Endothelial cell of umbilical vein (primary cell): ENCODE results near the gene SMARCA1. TPM values are rescaled to one million over a fixed set of nuclear protein-coding genes. Genes with fewer than 3 reads are reported as not detected.

Source experiments
- BruUV-seq: library from RNA; stranded (reverse); fragments of 400-500 nt; replicated peaks from 2 replicates; lab custom pipeline; 2021; lab: Mats Ljungman, UMichigan
- CTCF ChIA-PET: fragments of 300-600, 350-600 bp; sonication (Branson Sonifier 250); formaldehyde crosslinking; loops from one replicate; lab custom pipeline; 2021; ENCODE audit warnings: antibody characterized with exemption, inconsistent platforms; lab: Charles Lee
- POLR2A ChIA-PET: fragments of 300-600, 350-600 bp; sonication (Branson Sonifier 250); formaldehyde crosslinking; loops from one replicate; lab custom pipeline; 2021; ENCODE audit warnings: antibody characterized with exemption, inconsistent platforms; lab: Charles Lee
- DNase-seq: peaks from one replicate; pipeline ENCODE4 v3.0.0-alpha.2; 2011; ENCODE audit warnings: low read depth, low spot score
- FAIRE-seq: peaks from 2 replicates; lab custom pipeline; 2011; peaks lifted over from hg19 to GRCh38; lab: Jason Lieb, UNC
- H2AFZ ChIP-seq: 2 replicates; pipeline ENCODE4 v1.6.0; 2012; ENCODE audit warnings: low read depth, low read length, control low read depth, inconsistent platforms
- H3K27ac ChIP-seq: 2 replicates; pipeline ENCODE4 v1.5.1; 2011; ENCODE audit warnings: low read depth, mild to moderate bottlenecking, control low read depth, low read length, moderate library complexity; ENCODE audit not compliant: insufficient read depth
- H3K27me3 ChIP-seq, 2 experiments: 2 replicates each; pipeline versions ENCODE4 v1.6.0 to v1.6.1; 2011; ENCODE audit warnings: low read length in 2 of 2, mixed read lengths in 1 of 2; ENCODE audit not compliant: control insufficient read depth in 2 of 2, insufficient read depth in 2 of 2
- H3K36me3 ChIP-seq, 2 experiments: 2 replicates in 1 of 2; 3 replicates in 1 of 2; pipeline ENCODE4 v1.5.1; 2011; ENCODE audit warnings: low read length in 2 of 2, mild to moderate bottlenecking in 1 of 2, moderate library complexity in 1 of 2; ENCODE audit not compliant: control insufficient read depth in 2 of 2, insufficient read depth in 2 of 2; ENCODE audit errors: extremely low read depth in 1 of 2
- H3K4me1 ChIP-seq: 3 replicates; pipeline ENCODE4 v1.5.1; 2011; ENCODE audit warnings: mild to moderate bottlenecking, low read length; ENCODE audit not compliant: control insufficient read depth, insufficient read depth; ENCODE audit errors: extremely low read depth
- H3K4me2 ChIP-seq: 2 replicates; pipeline ENCODE4 v1.6.1; 2011; ENCODE audit warnings: low read length, control low read depth, mixed read lengths; ENCODE audit not compliant: insufficient read depth
- H3K4me3 ChIP-seq, 3 experiments: fragments of 200-600 bp in 1 of 3; sonication (generic), shearing (Covaris generic) in 1 of 3; replicated peaks in 1 of 3; 2 replicates each; pipeline ENCODE4 v1.5.1; 2011 to 2016; ENCODE audit warnings: control low read depth in 3 of 3, low read length in 3 of 3, mild to moderate bottlenecking in 2 of 3, inconsistent platforms in 1 of 3, low read depth in 1 of 3, moderate library complexity in 1 of 3; ENCODE audit not compliant: insufficient read depth in 1 of 3
- H3K79me2 ChIP-seq: 2 replicates; pipeline ENCODE4 v1.6.0; 2012; ENCODE audit warnings: low read length, inconsistent platforms; ENCODE audit not compliant: control insufficient read depth, insufficient read depth
- H3K9ac ChIP-seq: replicated peaks from 2 replicates; pipeline ENCODE3; 2011; ENCODE audit warnings: low read length, control low read depth; ENCODE audit not compliant: insufficient read depth; ENCODE audit errors: extremely low read depth
- H3K9me1 ChIP-seq: replicated peaks from 3 replicates; pipeline ENCODE4 v1.6.0; 2011; ENCODE audit warnings: mild to moderate bottlenecking, low read length; ENCODE audit not compliant: control insufficient read depth, insufficient read depth; ENCODE audit errors: extremely low read depth
- H3K9me3 ChIP-seq: replicated peaks from 2 replicates; pipeline ENCODE4 v1.5.1; 2012; ENCODE audit warnings: low read length, inconsistent platforms; ENCODE audit not compliant: control insufficient read depth, insufficient read depth
- H4K20me1 ChIP-seq: replicated peaks from 2 replicates; pipeline ENCODE3; 2011; ENCODE audit warnings: mild to moderate bottlenecking, low read length; ENCODE audit not compliant: control insufficient read depth, insufficient read depth; ENCODE audit errors: extremely low read depth
- CTCF ChIP-seq, 2 donors: IDR thresholded peaks; 1 replicate in 1 of 2; 2 replicates in 1 of 2; pipeline ENCODE4 v1.5.1; 2011; ENCODE audit warnings: low read length in 2 of 2, mild to moderate bottlenecking in 2 of 2, moderate library complexity in 2 of 2, control low read depth in 1 of 2, inconsistent platforms in 1 of 2, low read depth in 1 of 2; ENCODE audit not compliant: insufficient read depth in 1 of 2; ENCODE audit errors: extremely low read depth in 1 of 2
- EZH2 ChIP-seq: IDR thresholded peaks from 2 replicates; pipeline ENCODE4 v1.6.1; 2012; ENCODE audit warnings: borderline replicate concordance, low read depth, mild to moderate bottlenecking, moderate library complexity, low read length, inconsistent platforms; ENCODE audit not compliant: severe bottlenecking
- GATA2 ChIP-seq: IDR thresholded peaks from 2 replicates; pipeline ENCODE4 v1.7.0; 2011; ENCODE audit warnings: low read depth, mild to moderate bottlenecking, moderate library complexity, mixed read lengths, low read length; ENCODE audit not compliant: insufficient read length, insufficient read depth
- MYC ChIP-seq: IDR thresholded peaks from one replicate; pipeline ENCODE4 v1.6.1; 2011; ENCODE audit warnings: mild to moderate bottlenecking, low read depth, low read length
- dilution Hi-C: fragments of 300-500 bp; cut with MboI; formaldehyde crosslinking; loops from one replicate; pipeline ENCODE4 v1.15.0; 2019; ENCODE audit warnings: low sequenced_read_pairs; ENCODE audit not compliant: extremely low pct_ligation_motif_present
- intact Hi-C: fragments of 100-400 bp; cut with micrococcal nuclease; formaldehyde crosslinking; loops from one replicate; pipeline ENCODE4 v1.10.0; 2022
- polyA plus RNA-seq, 4 experiments: library from polyadenylated mRNA; depleted of rRNA in 3 of 4; stranded (reverse) in 3 of 4; unstranded in 1 of 4; fragments of >200 nt; gene quantifications; 2 replicates each; pipeline versions ENCODE4 v1.2.1 to v1.2.3, GENCODE V29; 2011 to 2012; ENCODE audit warnings: missing spikeins in 1 of 4
- total RNA-seq: library from RNA; stranded (reverse); gene quantifications from 2 replicates; pipeline ENCODE4 v1.2.3, GENCODE V29; 2021

SMARCA1 gene
- total and polyA plus RNA-seq, 2 donors (not counting 3 experiments of a cell fraction or from before 2014, with no cell fraction given): 8.3 to 29.7 TPM

GRCh38 chrX:129449148-129449547 is 74.1 kb downstream of the SMARCA1 start:
- dilution Hi-C loops (no loop called here), intact Hi-C loops (no loop called here)
- no peak for TF ChIP-seq CTCF (IDR thresholded peaks at IDR 0.05; ENCODE audit: extremely low read depth in 1 of 2, insufficient read depth in 1 of 2, low read depth in 1 of 2, low read length in 2 of 2)
- TF ChIP-seq MYC: no peak
- TF ChIP-seq EZH2: no peak
- no peak for FAIRE-seq
- Histone ChIP-seq H3K79me2 (no peaks in the 10 kb centered on the region), H2AFZ (no peak overlapping the region), H3K9me1 (no peaks in the 10 kb centered on the region), H3K9ac (no peak overlapping the region), H3K4me1 (no peaks in the 10 kb centered on the region), H4K20me1 (no peaks in the 10 kb centered on the region), H3K9me3 (no peaks in the 10 kb centered on the region), H3K4me3 (no peak overlapping the region), H3K27ac (no peak overlapping the region), H3K4me2 (no peak overlapping the region), H3K27me3 (no peaks in the 10 kb centered on the region), H3K36me3 (peaks cover 0 to 3% of the 10 kb centered on the region in 2 experiments)
- DNase-seq: no peak
- no TSS peak for BruUV-seq
- ChIA-PET CTCF (no interaction called here), POLR2A (no interaction called here)

GRCh38 chrX:129445436-129445835 is 77.9 kb downstream of the SMARCA1 start:
- no TSS peak for BruUV-seq
- peaks cover 0 to 3% of the 10 kb centered on the region in 2 experiments for H3K36me3 ChIP-seq
- H3K9me3 ChIP-seq: no peaks in the 10 kb centered on the region
- no peaks in the 10 kb centered on the region for H4K20me1 ChIP-seq
- FAIRE-seq (peak; percentile 70), DNase-seq (no peak)
- no peak overlapping the region for H3K4me2 ChIP-seq
- H3K27me3 ChIP-seq: no peaks in the 10 kb centered on the region
- no peak overlapping the region for H3K4me3 ChIP-seq
- H3K9ac ChIP-seq: no peak overlapping the region
- H3K4me1 ChIP-seq: no peaks in the 10 kb centered on the region
- no peak overlapping the region for H2AFZ ChIP-seq
- H3K27ac ChIP-seq: no peak overlapping the region
- TF ChIP-seq GATA2: no peak
- ChIA-PET CTCF (no interaction called here), POLR2A (no interaction called here)
- no peaks in the 10 kb centered on the region for H3K79me2 ChIP-seq
- intact Hi-C loops (no loop called here), dilution Hi-C loops (no loop called here)
- no peaks in the 10 kb centered on the region for H3K9me1 ChIP-seq
